SU-DHL-6 (cell line): Measurements from ENCODE around the gene SNIP1.

Experiments used
- EZH2phosphoT487 ChIP-seq: fragments of 200-600 bp; sonication (generic), shearing (Covaris generic); conservative IDR thresholded peaks from 2 replicates; pipeline ENCODE4 v1.6.1; 2018; ENCODE audit warnings: mild to moderate bottlenecking, antibody characterized with exemption, low read length, moderate library complexity, mixed read lengths
- TF ChIP-seq, protein P1 (sequence below): fragments of 200-600 bp; sonication (generic); IDR thresholded peaks from one replicate; pipeline ENCODE4 v1.5.1; 2017; ENCODE audit warnings: antibody characterized with exemption, mild to moderate bottlenecking, low read length, moderate library complexity; ENCODE audit not compliant: insufficient read depth, poor library complexity, severe bottlenecking

GRCh38 chr1:37545019-37545418 lies 9.1 kb downstream of the SNIP1 start:
- TF ChIP-seq, protein P1, sequence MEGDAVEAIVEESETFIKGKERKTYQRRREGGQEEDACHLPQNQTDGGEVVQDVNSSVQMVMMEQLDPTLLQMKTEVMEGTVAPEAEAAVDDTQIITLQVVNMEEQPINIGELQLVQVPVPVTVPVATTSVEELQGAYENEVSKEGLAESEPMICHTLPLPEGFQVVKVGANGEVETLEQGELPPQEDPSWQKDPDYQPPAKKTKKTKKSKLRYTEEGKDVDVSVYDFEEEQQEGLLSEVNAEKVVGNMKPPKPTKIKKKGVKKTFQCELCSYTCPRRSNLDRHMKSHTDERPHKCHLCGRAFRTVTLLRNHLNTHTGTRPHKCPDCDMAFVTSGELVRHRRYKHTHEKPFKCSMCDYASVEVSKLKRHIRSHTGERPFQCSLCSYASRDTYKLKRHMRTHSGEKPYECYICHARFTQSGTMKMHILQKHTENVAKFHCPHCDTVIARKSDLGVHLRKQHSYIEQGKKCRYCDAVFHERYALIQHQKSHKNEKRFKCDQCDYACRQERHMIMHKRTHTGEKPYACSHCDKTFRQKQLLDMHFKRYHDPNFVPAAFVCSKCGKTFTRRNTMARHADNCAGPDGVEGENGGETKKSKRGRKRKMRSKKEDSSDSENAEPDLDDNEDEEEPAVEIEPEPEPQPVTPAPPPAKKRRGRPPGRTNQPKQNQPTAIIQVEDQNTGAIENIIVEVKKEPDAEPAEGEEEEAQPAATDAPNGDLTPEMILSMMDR, result no peak
- TF ChIP-seq EZH2phosphoT487, result no peak
